GM12875 (cell line): ENCODE results near the gene TCFL5.
A peak's percentile ranks its signal among the peaks of the same experiment; 100 is the strongest.

ENCODE experiments used
- H3K4me3 ChIP-seq: one replicate; pipeline ENCODE4 v1.5.1; 2011; ENCODE audit warnings: low read depth, low read length, control low read depth
- CTCF ChIP-seq: IDR thresholded peaks from 2 replicates; pipeline ENCODE4 v1.5.1; 2011; ENCODE audit warnings: low read depth, mild to moderate bottlenecking, control low read depth, inconsistent platforms, low read length, moderate library complexity, borderline replicate concordance; ENCODE audit not compliant: insufficient read depth

The TCFL5 gene

DNA sequence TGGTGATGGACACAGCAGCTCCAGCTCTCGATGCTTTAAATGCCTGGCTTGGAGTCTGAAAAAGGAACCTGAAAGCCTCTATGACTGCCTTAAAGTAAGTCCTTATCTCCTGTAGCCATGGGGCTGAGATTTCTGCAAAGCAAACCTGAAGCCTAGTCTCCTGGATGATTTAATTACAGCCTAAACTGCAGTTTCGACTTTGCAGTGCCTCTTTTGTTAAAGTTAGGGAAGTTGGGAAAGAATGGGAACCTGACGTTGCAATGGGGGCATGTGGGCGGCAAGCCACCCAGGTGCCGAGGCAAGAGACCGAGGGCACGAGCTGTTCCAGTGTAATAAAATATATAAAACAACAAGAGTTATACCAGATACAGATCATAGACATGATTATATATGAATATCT is 11.7 kb upstream of the TCFL5 start:
- H3K4me3 ChIP-seq, result no peak overlapping the region
- no peak for TF ChIP-seq CTCF

- TF ChIP-seq CTCF, result no peak
- no peak overlapping the region for H3K4me3 ChIP-seq
Measured at GRCh38 chr20:62872862-62873261, 11.2 kb upstream of the TCFL5 start.

- no peak for TF ChIP-seq CTCF
- H3K4me3 ChIP-seq, result no peak overlapping the region
Measured at GRCh38 chr20:62872184-62872847, 10.7 kb upstream of the TCFL5 start.

DNA sequence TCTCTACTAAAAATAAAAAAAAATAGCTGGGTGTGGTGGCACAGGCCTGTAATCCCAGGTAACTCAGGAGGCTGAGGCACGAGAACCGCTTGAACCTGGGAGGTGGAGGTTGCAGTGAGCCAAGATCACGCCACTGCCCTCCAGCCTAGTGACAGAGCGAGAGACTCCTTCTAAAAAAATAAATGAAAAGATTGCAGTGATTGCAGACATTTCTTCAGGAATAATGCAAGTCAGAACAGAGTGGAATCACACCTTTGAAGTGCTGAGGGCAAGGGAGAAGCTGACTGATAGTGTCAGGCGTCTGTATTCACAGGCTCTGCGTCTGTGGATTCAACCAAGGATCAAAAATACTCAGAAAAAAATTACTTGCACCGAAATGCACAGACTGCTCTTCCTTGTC is 2.6 kb upstream of the TCFL5 start:
- no peak overlapping the region for H3K4me3 ChIP-seq
- TF ChIP-seq CTCF, result no peak

GRCh38 chr20:62860924-62861691 is 514 bp downstream of the TCFL5 start:
- peak overlapping the region; percentile 41 for H3K4me3 ChIP-seq
- no peak for TF ChIP-seq CTCF

DNA sequence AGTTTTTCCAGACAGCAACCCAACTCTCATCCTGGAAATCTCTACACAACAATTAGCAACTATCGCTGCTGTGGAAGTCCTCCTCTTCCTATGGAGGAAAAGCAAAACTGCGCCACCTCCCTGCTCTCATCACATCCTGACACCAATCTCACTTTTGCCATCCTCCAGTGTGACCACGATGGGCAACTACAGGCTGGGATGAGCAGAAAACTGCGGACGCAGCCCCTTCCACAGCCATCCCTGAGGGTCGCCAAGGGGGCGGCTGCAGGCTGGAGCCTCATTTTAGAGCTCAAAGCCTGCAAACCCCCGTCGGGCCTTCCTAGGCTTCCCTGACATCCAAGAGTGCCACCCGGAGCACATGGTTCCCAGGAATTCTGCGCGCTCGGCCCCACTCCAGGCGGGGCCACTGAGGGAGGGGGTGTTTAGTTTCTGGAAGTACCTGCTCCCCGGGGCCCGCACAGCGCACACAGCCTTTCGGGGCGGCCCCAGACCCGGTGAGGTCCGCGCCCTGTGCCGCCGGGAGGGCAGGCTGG is 1.2 kb downstream of the TCFL5 start:
- TF ChIP-seq CTCF, result no peak
- H3K4me3 ChIP-seq, result peak overlapping the region; percentile 32

GRCh38 chr20:62859721-62860120 is 1.9 kb downstream of the TCFL5 start:
- TF ChIP-seq CTCF, result no peak
- no peak overlapping the region for H3K4me3 ChIP-seq
